Epithelial cell of esophagus (primary cell): ENCODE measurements around the gene IL21.

Source experiments
- DNase-seq: peaks from one replicate; pipeline ENCODE4 v3.0.0; 2010; ENCODE audit warnings: low read depth
- H3K4me3 ChIP-seq: 2 replicates; pipeline ENCODE4 v1.5.1; 2011; ENCODE audit warnings: mild to moderate bottlenecking, low read length, control low read depth
- CTCF ChIP-seq: IDR thresholded peaks from 2 replicates; pipeline ENCODE4 v1.5.1; 2011; ENCODE audit warnings: low read depth, mild to moderate bottlenecking, low read length, control low read depth, inconsistent platforms; ENCODE audit not compliant: insufficient read depth; ENCODE audit errors: missing control alignments

Gene IL21

GRCh38 chr4:122617597-122618593, 3.0 kb downstream of the IL21 start:
- TF ChIP-seq CTCF = no peak
- no peak for DNase-seq
- H3K4me3 ChIP-seq = no peak overlapping the region

GRCh38 chr4:122616915-122617596, 3.8 kb downstream of the IL21 start:
- no peak for DNase-seq
- H3K4me3 ChIP-seq = no peak overlapping the region
- no peak for TF ChIP-seq CTCF

GRCh38 chr4:122614621-122615020, 6.2 kb downstream of the IL21 start:
- no peak overlapping the region for H3K4me3 ChIP-seq
- DNase-seq = no peak
- TF ChIP-seq CTCF = no peak

- DNase-seq = peak; percentile 76
- H3K4me3 ChIP-seq = no peak overlapping the region
Measured at GRCh38 chr4:122612540-122612939, 8.3 kb downstream of the IL21 start.

GRCh38 chr4:122606364-122607043, 14.4 kb downstream of the IL21 start:
- no peak overlapping the region for H3K4me3 ChIP-seq
- DNase-seq = no peak
- TF ChIP-seq CTCF = no peak

More at GRCh38 chr4:122612540-122612939, 8.3 kb downstream of the IL21 start:
- no peak for TF ChIP-seq CTCF

GRCh38 chr4:122604146-122604545, 16.7 kb downstream of the IL21 start:
- no peak overlapping the region for H3K4me3 ChIP-seq
- TF ChIP-seq CTCF = no peak
- DNase-seq = peak; percentile 15
